ENCODE data around the gene NR3C2.

The NR3C2 gene

DNA sequence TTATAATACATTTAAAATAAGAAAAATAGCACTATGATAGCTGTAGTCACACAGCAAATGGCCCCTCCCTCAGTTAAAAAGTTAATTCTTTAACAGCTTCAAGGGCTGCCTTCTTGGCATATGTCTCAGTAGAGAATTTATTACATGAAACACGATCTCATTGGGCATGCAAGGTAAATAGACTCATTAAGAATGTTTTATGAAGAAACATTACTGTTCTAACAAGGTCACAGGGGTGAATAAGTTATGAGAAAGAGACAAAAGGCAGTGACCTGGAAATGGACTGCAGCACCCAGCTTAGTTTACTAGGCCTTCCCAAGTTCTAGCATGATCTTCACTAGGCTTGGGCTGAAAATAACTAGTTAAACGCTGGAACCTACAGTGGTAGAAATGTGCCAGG is 277.7 kb downstream of the NR3C2 start:
- Histone ChIP-seq H3K4me1 (ENCODE audit: control insufficient read depth, insufficient read depth, low read length) (no peaks in the 10 kb centered on the region), H3K9ac (ENCODE audit: low read length) (no peak overlapping the region), H3K9me3 (ENCODE audit: control insufficient read depth, low read length) (no peaks in the 10 kb centered on the region), H3K4me3 (ENCODE audit: low read length) (no peak overlapping the region), H3K36me3 (ENCODE audit: control insufficient read depth, insufficient read depth, low read length) (no peaks in the 10 kb centered on the region), H3K27me3 (ENCODE audit: control insufficient read depth, insufficient read depth, low read length) (no peaks in the 10 kb centered on the region)

DNA sequence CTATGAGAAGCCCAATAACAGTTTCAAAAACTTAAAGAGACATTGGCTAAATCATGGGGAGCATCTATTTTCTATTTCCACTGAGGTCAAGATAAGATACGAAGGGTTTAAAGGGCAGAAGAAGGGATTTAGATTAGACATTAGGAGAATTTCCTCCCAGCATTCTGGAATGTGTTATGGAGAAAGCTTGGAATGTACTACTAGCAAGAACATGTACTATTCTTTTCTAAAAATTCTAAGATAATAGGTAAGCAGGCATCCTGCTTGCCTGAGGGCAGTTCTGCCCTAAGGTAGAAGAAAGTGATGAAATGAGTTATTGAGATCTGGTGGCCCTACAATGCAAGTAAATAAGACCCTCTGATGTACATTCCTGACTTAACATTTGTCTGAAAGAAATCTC is 279.2 kb downstream of the NR3C2 start:
- no peak overlapping the region for H3K4me3 ChIP-seq (ENCODE audit: low read length)
- H3K9ac ChIP-seq (ENCODE audit: low read length): no peak overlapping the region
- no peaks in the 10 kb centered on the region for H3K9me3 ChIP-seq (ENCODE audit: control insufficient read depth, low read length)
- H3K27me3 ChIP-seq (ENCODE audit: control insufficient read depth, insufficient read depth, low read length): no peaks in the 10 kb centered on the region
- H3K36me3 ChIP-seq (ENCODE audit: control insufficient read depth, insufficient read depth, low read length): no peaks in the 10 kb centered on the region
- no peaks in the 10 kb centered on the region for H3K4me1 ChIP-seq (ENCODE audit: control insufficient read depth, insufficient read depth, low read length)

DNA sequence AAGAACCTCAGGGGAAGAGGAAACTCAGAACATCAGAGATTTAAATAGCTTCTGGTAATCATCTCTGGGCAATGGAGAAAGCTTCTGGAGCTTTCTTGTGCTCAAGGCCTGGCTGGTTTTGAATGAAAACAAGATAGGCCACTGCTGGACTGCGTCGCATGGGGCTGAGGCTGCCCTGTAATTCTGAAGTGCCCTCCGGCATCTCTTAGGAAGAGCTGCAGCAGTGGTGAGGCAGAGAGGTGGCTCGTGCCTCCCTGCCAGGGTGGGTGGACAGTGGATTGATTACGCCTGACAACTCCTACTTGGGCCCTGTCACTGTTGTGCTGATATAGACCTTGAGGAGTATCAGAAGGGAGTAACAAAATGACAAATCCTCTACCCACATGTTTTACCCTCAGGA is 279.7 kb downstream of the NR3C2 start:
- H3K4me1 ChIP-seq (ENCODE audit: control insufficient read depth, insufficient read depth, low read length): no peaks in the 10 kb centered on the region
- H3K36me3 ChIP-seq (ENCODE audit: control insufficient read depth, insufficient read depth, low read length): no peaks in the 10 kb centered on the region
- no peak overlapping the region for H3K9ac ChIP-seq (ENCODE audit: low read length)
- no peaks in the 10 kb centered on the region for H3K27me3 ChIP-seq (ENCODE audit: control insufficient read depth, insufficient read depth, low read length)
- H3K9me3 ChIP-seq (ENCODE audit: control insufficient read depth, low read length): no peaks in the 10 kb centered on the region
- no peak overlapping the region for H3K4me3 ChIP-seq (ENCODE audit: low read length)

DNA sequence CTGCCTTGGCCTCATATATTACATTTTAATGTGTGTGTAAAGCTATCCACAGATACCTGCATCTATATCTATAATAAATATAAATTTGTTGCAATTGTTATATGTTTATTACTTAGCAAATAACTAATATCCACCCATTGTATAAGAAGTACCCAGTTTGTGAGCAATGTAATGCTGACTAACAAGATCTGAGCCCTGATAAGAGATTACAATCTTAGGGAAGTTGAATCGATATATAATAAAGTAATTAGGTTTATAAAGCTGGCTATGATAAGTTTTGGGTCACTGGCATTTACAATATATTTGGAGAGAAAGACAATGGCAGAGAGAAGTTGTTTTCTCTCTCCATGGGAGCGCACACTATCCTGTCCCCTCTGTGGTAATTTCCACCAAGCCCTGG is 280.6 kb downstream of the NR3C2 start:
- H3K9ac ChIP-seq (ENCODE audit: low read length): no peak overlapping the region
- no peak overlapping the region for H3K4me3 ChIP-seq (ENCODE audit: low read length)
- H3K4me1 ChIP-seq (ENCODE audit: control insufficient read depth, insufficient read depth, low read length): no peaks in the 10 kb centered on the region
- no peaks in the 10 kb centered on the region for H3K36me3 ChIP-seq (ENCODE audit: control insufficient read depth, insufficient read depth, low read length)
- no peaks in the 10 kb centered on the region for H3K9me3 ChIP-seq (ENCODE audit: control insufficient read depth, low read length)
- no peaks in the 10 kb centered on the region for H3K27me3 ChIP-seq (ENCODE audit: control insufficient read depth, insufficient read depth, low read length)

DNA sequence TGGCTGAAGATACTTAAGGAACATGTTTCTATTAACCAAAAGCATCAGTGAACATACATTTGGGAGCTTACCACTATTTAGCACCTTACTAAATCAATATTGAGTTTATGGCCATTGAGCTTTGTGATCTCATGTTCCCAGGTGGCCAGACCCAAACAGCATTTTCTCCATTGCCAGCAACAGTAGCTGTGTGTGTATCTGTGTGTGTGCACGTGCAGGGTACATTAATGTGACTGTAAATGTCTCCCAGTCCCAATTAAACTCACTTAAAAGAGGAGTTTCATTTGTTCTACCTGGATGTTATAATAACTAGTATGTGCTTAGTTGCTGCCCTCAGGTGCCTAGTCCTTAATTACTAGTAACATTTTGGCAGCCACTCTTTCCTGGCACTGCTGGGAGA is 282.4 kb downstream of the NR3C2 start:
- H3K4me3 ChIP-seq (ENCODE audit: low read length): no peak overlapping the region
- H3K9ac ChIP-seq (ENCODE audit: low read length): no peak overlapping the region
- H3K4me1 ChIP-seq (ENCODE audit: control insufficient read depth, insufficient read depth, low read length): no peaks in the 10 kb centered on the region
- H3K36me3 ChIP-seq (ENCODE audit: control insufficient read depth, insufficient read depth, low read length): no peaks in the 10 kb centered on the region
- no peaks in the 10 kb centered on the region for H3K9me3 ChIP-seq (ENCODE audit: control insufficient read depth, low read length)
- no peaks in the 10 kb centered on the region for H3K27me3 ChIP-seq (ENCODE audit: control insufficient read depth, insufficient read depth, low read length)

DNA sequence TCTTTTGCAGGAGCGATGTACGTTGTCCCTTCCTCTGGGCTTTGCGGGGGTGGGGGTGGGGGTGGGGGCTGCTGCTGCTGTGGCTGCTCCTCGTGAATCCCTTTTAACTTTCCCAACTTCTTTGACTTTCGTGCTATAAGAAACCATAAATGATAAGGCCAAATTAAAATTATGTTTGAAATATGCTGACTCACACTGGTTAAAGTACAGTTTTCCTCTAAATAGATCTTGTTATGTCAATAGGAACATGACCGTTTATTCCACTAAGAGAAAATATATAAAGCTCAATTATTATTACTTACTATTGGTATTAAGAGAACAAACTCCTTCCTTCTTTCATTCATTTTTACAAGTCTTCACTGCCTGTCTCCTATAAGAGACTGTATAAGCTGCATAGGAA is 287.4 kb downstream of the NR3C2 start:
- Histone ChIP-seq H3K4me3 (ENCODE audit: low read length) (no peak overlapping the region), H3K9ac (ENCODE audit: low read length) (no peak overlapping the region), H3K4me1 (ENCODE audit: control insufficient read depth, insufficient read depth, low read length) (no peaks in the 10 kb centered on the region), H3K9me3 (ENCODE audit: control insufficient read depth, low read length) (no peaks in the 10 kb centered on the region), H3K27me3 (ENCODE audit: control insufficient read depth, insufficient read depth, low read length) (no peaks in the 10 kb centered on the region), H3K36me3 (ENCODE audit: control insufficient read depth, insufficient read depth, low read length) (no peaks in the 10 kb centered on the region)

DNA sequence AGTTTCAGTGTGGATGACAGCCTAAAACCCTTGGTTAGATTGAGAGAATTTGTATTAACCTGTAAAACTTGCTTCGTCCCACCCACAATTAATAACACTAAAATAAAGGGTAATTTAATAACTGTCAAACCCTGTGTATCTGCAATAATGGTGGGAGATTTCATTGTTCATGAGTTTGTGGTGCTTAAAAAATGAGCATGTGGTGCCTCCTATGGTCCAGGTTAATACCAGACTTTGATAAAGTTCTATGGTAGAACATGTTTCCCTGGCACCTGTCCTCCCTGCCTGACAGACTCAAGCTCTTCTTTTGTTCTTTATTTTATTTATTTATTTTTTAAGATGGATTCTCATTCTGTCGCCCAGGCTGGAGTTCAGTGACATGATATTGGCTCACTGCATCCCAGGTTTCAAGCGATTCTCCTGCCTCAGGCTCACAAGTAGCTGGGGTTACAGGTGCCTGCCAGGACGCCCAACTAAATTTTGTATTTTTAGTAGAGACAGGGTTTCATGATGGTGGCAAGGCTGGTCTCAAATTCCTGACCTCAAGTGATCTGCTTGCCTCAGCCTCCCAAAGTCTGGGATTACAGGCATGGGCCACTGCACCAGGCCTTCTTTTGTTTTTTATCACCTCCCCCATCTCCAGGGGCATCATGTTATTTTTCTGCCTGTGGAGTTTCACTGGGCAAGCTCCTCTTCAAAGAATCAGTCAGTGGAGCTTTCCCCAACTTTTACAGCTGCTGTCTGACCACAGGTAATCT is 289.2 kb downstream of the NR3C2 start:
- Histone ChIP-seq H3K27me3 (ENCODE audit: control insufficient read depth, insufficient read depth, low read length) (no peaks in the 10 kb centered on the region), H3K4me1 (ENCODE audit: control insufficient read depth, insufficient read depth, low read length) (no peaks in the 10 kb centered on the region), H3K4me3 (ENCODE audit: low read length) (no peak overlapping the region), H3K9me3 (ENCODE audit: control insufficient read depth, low read length) (no peaks in the 10 kb centered on the region), H3K36me3 (ENCODE audit: control insufficient read depth, insufficient read depth, low read length) (no peaks in the 10 kb centered on the region), H3K9ac (ENCODE audit: low read length) (no peak overlapping the region)

DNA sequence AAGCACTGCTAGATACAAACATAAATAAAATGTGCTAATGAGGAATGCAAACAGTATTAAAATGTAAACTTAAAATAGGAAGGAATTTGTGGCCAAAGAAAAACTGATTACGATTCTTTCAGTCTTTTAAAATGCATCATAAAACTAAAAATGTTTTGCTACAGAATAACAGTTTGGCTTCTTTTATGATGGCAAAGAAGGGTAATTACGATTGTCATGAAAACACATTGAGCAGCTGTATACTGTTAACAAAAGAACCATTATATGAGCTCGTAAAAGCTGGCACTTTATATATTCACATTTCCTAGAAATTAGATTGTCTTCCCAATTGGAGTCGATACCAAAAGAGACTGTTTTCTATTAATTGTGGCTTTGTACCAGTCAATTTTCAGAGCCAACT is 290.4 kb downstream of the NR3C2 start:
- no peak overlapping the region for H3K4me3 ChIP-seq (ENCODE audit: low read length)
- no peaks in the 10 kb centered on the region for H3K27me3 ChIP-seq (ENCODE audit: control insufficient read depth, insufficient read depth, low read length)
- no peaks in the 10 kb centered on the region for H3K36me3 ChIP-seq (ENCODE audit: control insufficient read depth, insufficient read depth, low read length)
- H3K9me3 ChIP-seq (ENCODE audit: control insufficient read depth, low read length): no peaks in the 10 kb centered on the region
- no peak overlapping the region for H3K9ac ChIP-seq (ENCODE audit: low read length)
- H3K4me1 ChIP-seq (ENCODE audit: control insufficient read depth, insufficient read depth, low read length): no peaks in the 10 kb centered on the region

DNA sequence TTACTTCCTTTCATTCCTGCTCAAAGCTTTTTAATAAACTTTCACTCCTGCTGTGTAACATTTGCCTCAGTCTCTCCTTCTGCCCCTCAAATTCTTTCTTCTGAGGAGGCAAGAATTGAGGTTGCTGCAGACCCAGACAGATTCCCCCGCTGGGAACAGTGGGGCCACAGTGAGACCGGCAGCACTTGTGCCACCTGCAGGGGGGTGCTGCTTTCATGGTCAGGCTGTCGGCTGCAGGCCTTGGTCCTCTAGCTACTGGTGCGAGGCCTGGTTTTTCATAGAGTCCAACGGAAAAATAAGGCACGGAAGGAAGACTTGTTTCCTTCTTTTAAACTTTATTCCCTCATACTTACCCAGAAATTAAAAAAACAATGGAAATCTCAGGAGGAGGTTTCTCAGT is 296.7 kb downstream of the NR3C2 start:
- Histone ChIP-seq H3K27me3 (ENCODE audit: control insufficient read depth, insufficient read depth, low read length) (no peaks in the 10 kb centered on the region), H3K9ac (ENCODE audit: low read length) (no peak overlapping the region), H3K4me3 (ENCODE audit: low read length) (no peak overlapping the region), H3K4me1 (ENCODE audit: control insufficient read depth, insufficient read depth, low read length) (no peaks in the 10 kb centered on the region), H3K36me3 (ENCODE audit: control insufficient read depth, insufficient read depth, low read length) (no peaks in the 10 kb centered on the region), H3K9me3 (ENCODE audit: control insufficient read depth, low read length) (no peaks in the 10 kb centered on the region)

DNA sequence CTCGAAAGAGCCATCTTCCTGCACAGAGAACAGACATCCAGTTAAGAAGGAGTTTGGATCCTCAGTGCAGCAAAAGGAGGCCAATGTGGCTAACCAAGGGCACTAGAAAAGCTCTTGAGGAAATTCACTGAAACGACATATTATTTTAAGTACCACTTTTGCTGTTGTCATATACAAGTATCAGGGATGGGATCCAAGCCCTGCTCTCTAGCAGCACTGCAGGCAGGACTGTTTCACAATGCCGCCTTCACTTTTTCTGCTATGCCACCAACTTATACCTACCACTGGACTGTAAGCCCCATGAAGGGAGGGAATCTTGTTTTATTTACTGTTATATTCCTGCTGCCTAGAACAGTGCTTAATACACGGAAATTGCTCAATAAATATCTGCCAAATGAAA is 299.0 kb downstream of the NR3C2 start:
- no peaks in the 10 kb centered on the region for H3K27me3 ChIP-seq (ENCODE audit: control insufficient read depth, insufficient read depth, low read length)
- H3K36me3 ChIP-seq (ENCODE audit: control insufficient read depth, insufficient read depth, low read length): no peaks in the 10 kb centered on the region
- H3K9me3 ChIP-seq (ENCODE audit: control insufficient read depth, low read length): no peaks in the 10 kb centered on the region
- H3K9ac ChIP-seq (ENCODE audit: low read length): no peak overlapping the region
- H3K4me1 ChIP-seq (ENCODE audit: control insufficient read depth, insufficient read depth, low read length): no peaks in the 10 kb centered on the region
- H3K4me3 ChIP-seq (ENCODE audit: low read length): no peak overlapping the region

DNA sequence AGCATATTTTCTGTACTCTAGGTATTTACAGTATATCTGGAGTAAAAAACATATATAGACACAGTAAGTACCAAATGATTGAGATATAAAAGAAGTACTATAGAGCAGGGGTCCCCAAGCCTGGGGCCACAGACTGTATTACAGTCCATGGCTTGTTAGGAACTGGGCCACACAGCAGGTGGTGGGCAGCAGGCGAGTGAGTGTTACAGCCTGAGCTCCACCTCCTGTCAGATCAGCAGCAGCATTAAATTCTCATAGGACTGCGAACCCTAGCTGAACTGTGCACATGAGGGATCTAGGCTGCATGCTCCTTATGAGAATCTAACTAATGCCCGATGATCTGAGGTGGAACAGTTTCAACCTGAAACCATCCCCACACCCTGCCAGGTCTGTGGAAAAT is 300.7 kb downstream of the NR3C2 start:
- Histone ChIP-seq H3K27me3 (ENCODE audit: control insufficient read depth, insufficient read depth, low read length) (no peaks in the 10 kb centered on the region), H3K4me3 (ENCODE audit: low read length) (no peak overlapping the region), H3K4me1 (ENCODE audit: control insufficient read depth, insufficient read depth, low read length) (no peaks in the 10 kb centered on the region), H3K9me3 (ENCODE audit: control insufficient read depth, low read length) (no peaks in the 10 kb centered on the region), H3K9ac (ENCODE audit: low read length) (no peak overlapping the region), H3K36me3 (ENCODE audit: control insufficient read depth, insufficient read depth, low read length) (no peaks in the 10 kb centered on the region)

DNA sequence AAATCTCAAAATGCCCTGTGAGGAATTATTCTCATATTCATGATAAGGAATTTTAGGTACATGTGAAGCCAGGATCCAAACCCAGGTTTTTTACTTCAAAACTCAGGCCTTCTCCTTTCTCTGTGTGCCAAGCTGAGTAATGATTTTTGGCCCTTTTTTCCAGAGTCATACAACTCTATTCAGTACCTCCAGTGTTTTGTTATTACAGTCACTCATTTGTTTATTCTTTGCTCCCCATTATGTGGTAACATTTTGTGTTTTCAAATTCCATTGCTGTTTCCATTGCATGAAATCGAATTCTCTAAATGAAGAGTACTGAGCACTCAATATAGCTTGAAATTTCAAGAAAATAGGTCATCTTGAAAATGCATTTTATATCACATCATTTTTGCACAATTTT is 315.4 kb downstream of the NR3C2 start:
- Histone ChIP-seq H3K4me1 (ENCODE audit: control insufficient read depth, insufficient read depth, low read length) (no peaks in the 10 kb centered on the region), H3K27me3 (ENCODE audit: control insufficient read depth, insufficient read depth, low read length) (no peaks in the 10 kb centered on the region), H3K36me3 (ENCODE audit: control insufficient read depth, insufficient read depth, low read length) (no peaks in the 10 kb centered on the region), H3K9ac (ENCODE audit: low read length) (no peak overlapping the region), H3K4me3 (ENCODE audit: low read length) (no peak overlapping the region), H3K9me3 (ENCODE audit: control insufficient read depth, low read length) (no peaks in the 10 kb centered on the region)

DNA sequence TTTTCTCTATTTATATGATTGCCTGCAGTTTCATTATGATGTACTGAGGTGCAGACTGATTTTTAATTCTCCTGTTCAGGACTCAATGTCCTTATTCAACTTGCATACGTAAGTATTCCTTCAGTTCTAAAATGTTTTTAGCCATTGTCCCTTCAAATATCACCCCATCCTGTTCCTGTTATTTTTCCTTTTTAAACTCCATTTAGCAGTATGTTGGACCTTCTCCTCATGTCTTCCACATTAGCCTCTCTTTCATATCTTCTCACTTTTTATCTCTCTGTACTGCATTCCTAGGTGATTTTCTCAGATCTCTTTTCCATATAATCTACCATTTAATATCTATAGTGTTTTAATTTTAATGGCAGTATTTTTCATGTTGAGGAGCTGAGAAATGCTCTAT is 317.7 kb downstream of the NR3C2 start:
- Histone ChIP-seq H3K27me3 (ENCODE audit: control insufficient read depth, insufficient read depth, low read length) (no peaks in the 10 kb centered on the region), H3K4me1 (ENCODE audit: control insufficient read depth, insufficient read depth, low read length) (no peaks in the 10 kb centered on the region), H3K9me3 (ENCODE audit: control insufficient read depth, low read length) (no peaks in the 10 kb centered on the region)

More for the DNA sequence above, 317.7 kb downstream of the NR3C2 start:
- H3K4me3 ChIP-seq (ENCODE audit: low read length): no peak overlapping the region
- H3K36me3 ChIP-seq (ENCODE audit: control insufficient read depth, insufficient read depth, low read length): no peaks in the 10 kb centered on the region
- H3K9ac ChIP-seq (ENCODE audit: low read length): no peak overlapping the region

Measured in mucosa of stomach (tissue), 1 donor.